B cell (primary cell): ENCODE measurements around the gene ANO2. TPM values are rescaled to one million over a fixed set of nuclear protein-coding genes. Genes with fewer than 3 reads are reported as not detected.

Experiments
- ATAC-seq: fragments of 200-7000 bp; cut with Tn5 transposase; one replicate; pipeline ENCODE4 v1.10.0; 2021; ENCODE audit warnings: low read depth, mild to moderate bottlenecking, moderate number of reproducible peaks, moderate library complexity
- CTCF ChIA-PET: fragments of 350-600 bp; sonication (Branson Sonifier 250); formaldehyde crosslinking; loops from one replicate; lab custom pipeline; 2021; ENCODE audit warnings: antibody characterized with exemption, inconsistent platforms; lab: Charles Lee
- POLR2A ChIA-PET: fragments of 350-600 bp; sonication (Branson Sonifier 250); formaldehyde crosslinking; loops from one replicate; lab custom pipeline; 2021; ENCODE audit warnings: antibody characterized with exemption; lab: Charles Lee
- DNase-seq: peaks from one replicate; pipeline ENCODE4 v3.0.0; 2013
- H2AFZ ChIP-seq: 2 replicates; pipeline ENCODE4 v1.6.1; 2012; ENCODE audit warnings: mild to moderate bottlenecking, low read depth, low read length; ENCODE audit not compliant: insufficient read depth, poor library complexity, severe bottlenecking
- H3K27ac ChIP-seq, 2 donors: 1 replicate in 1 of 2; 2 replicates in 1 of 2; pipeline ENCODE4 v1.5.1; 2012 to 2013; ENCODE audit warnings: low read length in 2 of 2, mild to moderate bottlenecking in 2 of 2, moderate library complexity in 1 of 2
- H3K27me3 ChIP-seq, 4 experiments: fragments of 200-600 bp in 1 of 4; sonication (generic) in 1 of 4; replicated peaks in 1 of 4; 1 replicate in 2 of 4; 2 replicates in 2 of 4; pipeline versions ENCODE4 v1.6.1 to v1.7.0; 2013 to 2016; ENCODE audit warnings: low read length in 3 of 4, mild to moderate bottlenecking in 2 of 4, mixed read lengths in 1 of 4, moderate library complexity in 1 of 4; ENCODE audit not compliant: insufficient read depth in 4 of 4, control insufficient read depth in 3 of 4; ENCODE audit errors: control extremely low read depth in 1 of 4
- H3K36me3 ChIP-seq, 2 experiments: replicated peaks in 1 of 2; 1 replicate in 1 of 2; 2 replicates in 1 of 2; pipeline versions ENCODE4 v1.6.1 to v1.7.1; 2013; ENCODE audit warnings: low read length in 1 of 2; ENCODE audit not compliant: insufficient read depth in 2 of 2, control insufficient read depth in 1 of 2; ENCODE audit errors: control extremely low read depth in 1 of 2, extremely low read depth in 1 of 2
- H3K4me1 ChIP-seq, 2 donors: fragments of 200-600 bp in 1 of 2; sonication (generic) in 1 of 2; 1 replicate in 1 of 2; 2 replicates in 1 of 2; pipeline versions ENCODE4 v1.5.1 to v1.6.1; 2013 to 2017; ENCODE audit warnings: low read length in 2 of 2; ENCODE audit not compliant: control insufficient read depth in 2 of 2, insufficient read depth in 2 of 2
- H3K4me2 ChIP-seq: replicated peaks from 2 replicates; pipeline ENCODE3; 2012; ENCODE audit warnings: mild to moderate bottlenecking, low read depth, low read length; ENCODE audit not compliant: poor library complexity, severe bottlenecking
- H3K4me3 ChIP-seq, 5 experiments: fragments of 200-600 bp in 1 of 5; sonication (generic) in 1 of 5; 1 replicate in 3 of 5; 2 replicates in 2 of 5; pipeline versions ENCODE4 v1.5.1 to v1.7.0; 2011 to 2016; ENCODE audit warnings: low read length in 4 of 5, mild to moderate bottlenecking in 4 of 5, low read depth in 2 of 5, control low read depth in 1 of 5, moderate library complexity in 1 of 5; ENCODE audit not compliant: insufficient read depth in 1 of 5; ENCODE audit errors: control extremely low read depth in 1 of 5, extremely low read depth in 1 of 5
- H3K79me2 ChIP-seq: fragments of 200-600 bp; sonication (generic); one replicate; pipeline ENCODE4 v1.6.0; 2016; ENCODE audit warnings: low read length; ENCODE audit not compliant: control insufficient read depth, insufficient read depth
- H3K9ac ChIP-seq: fragments of 200-600 bp; sonication (generic); 2 replicates; pipeline ENCODE4 v1.6.1; 2017; ENCODE audit warnings: mild to moderate bottlenecking, low read length, moderate library complexity
- H3K9me3 ChIP-seq, 3 donors: one replicate each; pipeline versions ENCODE4 v1.6.1 to v1.7.1; 2013; ENCODE audit warnings: low read length in 2 of 3; ENCODE audit not compliant: control insufficient read depth in 2 of 3, insufficient read depth in 1 of 3; ENCODE audit errors: control extremely low read depth in 1 of 3
- H4K20me1 ChIP-seq: 2 replicates; pipeline ENCODE4 v1.6.0; 2012; ENCODE audit warnings: mild to moderate bottlenecking, low read length; ENCODE audit not compliant: insufficient read depth, control insufficient read depth, poor library complexity, severe bottlenecking
- H3K27ac Mint-ChIP-seq: one replicate; pipeline ENCODE4 v1.8.0; 2021; ENCODE audit warnings: mixed read lengths
- H3K27me3 Mint-ChIP-seq: one replicate; pipeline ENCODE4 v1.8.0; 2021; ENCODE audit warnings: mixed read lengths
- H3K4me1 Mint-ChIP-seq: one replicate; pipeline ENCODE4 v1.8.0; 2021; ENCODE audit warnings: mixed read lengths
- H3K4me3 Mint-ChIP-seq: one replicate; pipeline ENCODE4 v1.8.0; 2021; ENCODE audit warnings: mixed read lengths
- H3K9me3 Mint-ChIP-seq: one replicate; pipeline ENCODE4 v1.8.0; 2022; ENCODE audit warnings: mixed read lengths; ENCODE audit not compliant: insufficient read depth
- EZH2 ChIP-seq: IDR thresholded peaks from 2 replicates; pipeline ENCODE4 v1.6.1; 2012; ENCODE audit warnings: borderline replicate concordance, low read depth, mild to moderate bottlenecking, moderate library complexity, low read length; ENCODE audit not compliant: insufficient read depth, poor library complexity, severe bottlenecking
- WGBS: methylation state at CpG from one replicate; pipeline ENCODE4 v1.1.5; 2013; ENCODE audit warnings: missing lambda C conversion rate; ENCODE audit not compliant: insufficient coverage; 5-methylcytosine and 5-hydroxymethylcytosine counted together
- intact Hi-C: fragments of 100-400 bp; cut with micrococcal nuclease; formaldehyde crosslinking; loops from one replicate; pipeline ENCODE4 v1.10.0; 2022
- polyA plus RNA-seq: library from polyadenylated mRNA; depleted of rRNA; stranded (reverse); fragments of >200 nt; gene quantifications from 2 replicates; pipeline ENCODE4 v1.2.3, GENCODE V29; 2012
- total RNA-seq, 2 donors: library from RNA; stranded (reverse); fragments of 120-200 nt in 1 of 2; gene quantifications; 1 replicate in 1 of 2; 2 replicates in 1 of 2; pipeline versions ENCODE4 v1.2.3 to v1.2.4, GENCODE V29; 2013 to 2022
- TF ChIP-seq, protein P1 (sequence below): fragments of 200-600 bp; IDR thresholded peaks from one replicate; pipeline ENCODE4 v1.8.0; 2022; ENCODE audit warnings: antibody characterized with exemption, mild to moderate bottlenecking

The ANO2 gene
- total and polyA plus RNA-seq, 2 donors (not counting 1 experiment from before 2014, with no cell fraction given): not detected

DNA sequence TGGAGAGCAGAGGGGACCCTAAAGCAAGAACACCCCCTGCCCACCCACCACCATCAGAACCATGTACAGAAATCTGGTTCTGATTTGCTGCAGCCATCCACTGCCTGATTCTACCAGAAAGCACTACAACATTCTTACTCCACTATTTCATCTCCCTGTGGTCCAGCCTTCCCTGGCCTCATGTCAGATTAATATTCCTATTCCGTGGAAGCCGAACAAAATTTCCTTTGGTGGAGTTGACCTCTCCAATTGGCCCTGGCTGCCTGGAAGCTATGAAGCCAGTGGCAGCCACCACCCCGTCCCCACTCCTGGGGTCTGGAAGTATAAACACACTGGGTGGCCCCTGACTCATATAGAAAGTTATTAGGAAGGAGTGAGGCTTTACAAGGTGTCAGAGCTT, 60.2 kb downstream of the ANO2 start:
- POLR2A ChIA-PET: no interaction called here
- Histone ChIP-seq H3K27me3 (peaks cover 0 to 12% (median 6%) of the 10 kb centered on the region in 4 experiments), H3K36me3 (no peaks in the 10 kb centered on the region), H3K4me1 (peaks cover 0 to 5% of the 10 kb centered on the region in 2 donors), H2AFZ (no peak overlapping the region), H3K4me3 (no peak overlapping the region), H3K4me2 (no peak overlapping the region), H3K9ac (no peak overlapping the region), H3K9me3 (peaks cover 0 to 6% (median 0%) of the 10 kb centered on the region in 3 donors), H3K79me2 (no peaks in the 10 kb centered on the region), H4K20me1 (no peaks in the 10 kb centered on the region), H3K27ac (no peak overlapping the region)
- Mint-ChIP-seq H3K27me3 (peaks cover 40% of the 10 kb centered on the region), H3K27ac (no peak overlapping the region), H3K4me3 (no peak overlapping the region), H3K4me1 (peaks cover 6% of the 10 kb centered on the region), H3K9me3 (no peaks in the 10 kb centered on the region)
- ATAC-seq (no peak), DNase-seq (no peak)
- CTCF ChIA-PET: no interaction called here
- WGBS: 91% methylated on average over 2 of the region's 3 CpGs
- intact Hi-C loops: no loop called here
- TF ChIP-seq, protein P1, sequence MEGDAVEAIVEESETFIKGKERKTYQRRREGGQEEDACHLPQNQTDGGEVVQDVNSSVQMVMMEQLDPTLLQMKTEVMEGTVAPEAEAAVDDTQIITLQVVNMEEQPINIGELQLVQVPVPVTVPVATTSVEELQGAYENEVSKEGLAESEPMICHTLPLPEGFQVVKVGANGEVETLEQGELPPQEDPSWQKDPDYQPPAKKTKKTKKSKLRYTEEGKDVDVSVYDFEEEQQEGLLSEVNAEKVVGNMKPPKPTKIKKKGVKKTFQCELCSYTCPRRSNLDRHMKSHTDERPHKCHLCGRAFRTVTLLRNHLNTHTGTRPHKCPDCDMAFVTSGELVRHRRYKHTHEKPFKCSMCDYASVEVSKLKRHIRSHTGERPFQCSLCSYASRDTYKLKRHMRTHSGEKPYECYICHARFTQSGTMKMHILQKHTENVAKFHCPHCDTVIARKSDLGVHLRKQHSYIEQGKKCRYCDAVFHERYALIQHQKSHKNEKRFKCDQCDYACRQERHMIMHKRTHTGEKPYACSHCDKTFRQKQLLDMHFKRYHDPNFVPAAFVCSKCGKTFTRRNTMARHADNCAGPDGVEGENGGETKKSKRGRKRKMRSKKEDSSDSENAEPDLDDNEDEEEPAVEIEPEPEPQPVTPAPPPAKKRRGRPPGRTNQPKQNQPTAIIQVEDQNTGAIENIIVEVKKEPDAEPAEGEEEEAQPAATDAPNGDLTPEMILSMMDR: no peak
- no peak for TF ChIP-seq EZH2

DNA sequence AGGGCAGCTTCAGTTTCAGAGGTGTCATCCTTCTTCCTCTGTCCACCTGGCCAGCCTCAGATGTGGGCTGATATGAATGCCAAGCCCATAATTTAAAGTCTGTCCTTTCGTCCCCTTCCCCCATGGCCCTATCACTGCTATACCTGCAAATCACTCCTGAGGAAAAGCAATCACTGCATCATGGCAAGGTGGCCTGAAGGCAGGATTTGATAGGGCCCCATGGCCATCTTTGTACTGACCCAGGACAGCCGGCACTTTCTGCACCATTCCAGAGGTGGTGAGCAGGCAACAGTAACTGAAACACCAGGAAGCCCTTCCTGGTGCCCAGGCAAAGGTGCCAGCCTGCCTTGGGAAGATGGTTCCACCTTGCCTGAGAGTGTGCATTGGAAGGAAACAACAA, 60.8 kb downstream of the ANO2 start:
- no peak overlapping the region for H3K27ac ChIP-seq
- TF ChIP-seq, protein P1: no peak
- TF ChIP-seq EZH2: no peak
- intact Hi-C loops: no loop called here
- peaks cover 6% of the 10 kb centered on the region for H3K4me1 Mint-ChIP-seq
- H4K20me1 ChIP-seq: no peaks in the 10 kb centered on the region
- 93% methylated on average over 2 of the region's 2 CpGs for WGBS
- ChIA-PET CTCF (no interaction called here), POLR2A (no interaction called here)
- no peak for ATAC-seq
- H3K27me3 Mint-ChIP-seq: peaks cover 40% of the 10 kb centered on the region
- H3K9ac ChIP-seq: no peak overlapping the region
- peaks cover 0 to 6% (median 0%) of the 10 kb centered on the region in 3 donors for H3K9me3 ChIP-seq
- H3K4me2 ChIP-seq: no peak overlapping the region
- peaks cover 0 to 5% of the 10 kb centered on the region in 2 donors for H3K4me1 ChIP-seq
- no peak overlapping the region for H2AFZ ChIP-seq
- H3K36me3 ChIP-seq: no peaks in the 10 kb centered on the region
- DNase-seq: no peak
- no peak overlapping the region for H3K4me3 ChIP-seq
- peaks cover 0 to 12% (median 6%) of the 10 kb centered on the region in 4 experiments for H3K27me3 ChIP-seq
- H3K4me3 Mint-ChIP-seq: no peak overlapping the region
- no peak overlapping the region for H3K27ac Mint-ChIP-seq
- H3K79me2 ChIP-seq: no peaks in the 10 kb centered on the region
- no peaks in the 10 kb centered on the region for H3K9me3 Mint-ChIP-seq
